Osteoblast (primary cell): ENCODE results near the gene BBS10. TPM values are rescaled to one million over a fixed set of nuclear protein-coding genes. Genes with fewer than 3 reads are reported as not detected.
A peak's percentile ranks its signal among the peaks of the same experiment; 100 is the strongest.
"Not testable (repeated sequence)": the region's sequence is repeated elsewhere in the genome, so short reads cannot be mapped to it uniquely, and the experiment has no call there.

Experiments used
- DNase-seq: peaks from one replicate; pipeline ENCODE4 v3.0.0; 2011; ENCODE audit warnings: low spot score, mixed read lengths; ENCODE audit not compliant: insufficient read length; ENCODE audit errors: missing footprints
- H2AFZ ChIP-seq: 2 replicates; pipeline ENCODE4 v1.6.0; 2011; ENCODE audit warnings: mild to moderate bottlenecking, low read length
- H3K27ac ChIP-seq: 2 replicates; pipeline ENCODE4 v1.5.1; 2011; ENCODE audit warnings: mild to moderate bottlenecking, low read depth, low read length, moderate library complexity
- H3K27me3 ChIP-seq: 2 replicates; pipeline ENCODE4 v1.6.0; 2012; ENCODE audit warnings: mild to moderate bottlenecking, control low read depth, inconsistent platforms, low read length, moderate library complexity; ENCODE audit not compliant: insufficient read depth
- H3K36me3 ChIP-seq: 2 replicates; pipeline ENCODE4 v1.5.1; 2011; ENCODE audit warnings: mild to moderate bottlenecking, low read length, control low read depth, moderate library complexity; ENCODE audit not compliant: insufficient read depth
- H3K4me1 ChIP-seq: 2 replicates; pipeline ENCODE4 v1.5.1; 2011; ENCODE audit warnings: mild to moderate bottlenecking, low read length, control low read depth, moderate library complexity; ENCODE audit not compliant: insufficient read depth
- H3K4me2 ChIP-seq: 2 replicates; pipeline ENCODE4 v1.6.0; 2011; ENCODE audit warnings: mild to moderate bottlenecking, low read length; ENCODE audit not compliant: insufficient read depth
- H3K4me3 ChIP-seq: fragments of 200-600 bp; sonication (generic); 3 replicates; pipeline ENCODE4 v1.5.1; 2012; ENCODE audit warnings: mild to moderate bottlenecking, low read length, inconsistent platforms; ENCODE audit not compliant: insufficient read depth
- H3K79me2 ChIP-seq: 2 replicates; pipeline ENCODE4 v1.6.0; 2012; ENCODE audit warnings: mild to moderate bottlenecking, low read length, control low read depth, inconsistent platforms; ENCODE audit not compliant: insufficient read depth
- H3K9me3 ChIP-seq: 2 replicates; pipeline ENCODE4 v1.5.1; 2011; ENCODE audit warnings: low read depth, low read length, control low read depth
- H4K20me1 ChIP-seq: 2 replicates; pipeline ENCODE4 v1.6.0; 2012; ENCODE audit warnings: mild to moderate bottlenecking, low read length, control low read depth; ENCODE audit not compliant: insufficient read depth
- total RNA-seq: library from RNA; depleted of rRNA; stranded (reverse); fragments of >200 nt; gene quantifications from 2 replicates; pipeline ENCODE4 v1.2.3, GENCODE V29; 2012
- TF ChIP-seq, protein P1 (sequence below): IDR thresholded peaks from 2 replicates; pipeline ENCODE4 v1.5.1; 2011; ENCODE audit warnings: mild to moderate bottlenecking, low read depth, low read length, moderate library complexity; ENCODE audit errors: extremely low read depth

BBS10 gene
- total RNA-seq, 1 donor: 9.8 TPM

- no peak overlapping the region for H2AFZ ChIP-seq
- H3K4me3 ChIP-seq: no peak overlapping the region
- H3K4me1 ChIP-seq: peaks cover 17% of the 10 kb centered on the region
- no peaks in the 10 kb centered on the region for H4K20me1 ChIP-seq
- TF ChIP-seq, protein P1, sequence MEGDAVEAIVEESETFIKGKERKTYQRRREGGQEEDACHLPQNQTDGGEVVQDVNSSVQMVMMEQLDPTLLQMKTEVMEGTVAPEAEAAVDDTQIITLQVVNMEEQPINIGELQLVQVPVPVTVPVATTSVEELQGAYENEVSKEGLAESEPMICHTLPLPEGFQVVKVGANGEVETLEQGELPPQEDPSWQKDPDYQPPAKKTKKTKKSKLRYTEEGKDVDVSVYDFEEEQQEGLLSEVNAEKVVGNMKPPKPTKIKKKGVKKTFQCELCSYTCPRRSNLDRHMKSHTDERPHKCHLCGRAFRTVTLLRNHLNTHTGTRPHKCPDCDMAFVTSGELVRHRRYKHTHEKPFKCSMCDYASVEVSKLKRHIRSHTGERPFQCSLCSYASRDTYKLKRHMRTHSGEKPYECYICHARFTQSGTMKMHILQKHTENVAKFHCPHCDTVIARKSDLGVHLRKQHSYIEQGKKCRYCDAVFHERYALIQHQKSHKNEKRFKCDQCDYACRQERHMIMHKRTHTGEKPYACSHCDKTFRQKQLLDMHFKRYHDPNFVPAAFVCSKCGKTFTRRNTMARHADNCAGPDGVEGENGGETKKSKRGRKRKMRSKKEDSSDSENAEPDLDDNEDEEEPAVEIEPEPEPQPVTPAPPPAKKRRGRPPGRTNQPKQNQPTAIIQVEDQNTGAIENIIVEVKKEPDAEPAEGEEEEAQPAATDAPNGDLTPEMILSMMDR: no peak
- no peak for DNase-seq
- no peaks in the 10 kb centered on the region for H3K79me2 ChIP-seq
- no peaks in the 10 kb centered on the region for H3K36me3 ChIP-seq
- H3K27me3 ChIP-seq: no peaks in the 10 kb centered on the region
- H3K27ac ChIP-seq: no peak overlapping the region
- H3K4me2 ChIP-seq: no peak overlapping the region
- H3K9me3 ChIP-seq: no peaks in the 10 kb centered on the region
Observed at GRCh38 chr12:76332606-76333005, 15.6 kb downstream of the BBS10 start.

- Histone ChIP-seq H3K79me2 (no peaks in the 10 kb centered on the region), H3K4me3 (no peak overlapping the region), H3K27ac (peak overlapping the region; percentile 78), H4K20me1 (no peaks in the 10 kb centered on the region), H2AFZ (no peak overlapping the region), H3K27me3 (no peaks in the 10 kb centered on the region), H3K36me3 (no peaks in the 10 kb centered on the region), H3K9me3 (no peaks in the 10 kb centered on the region), H3K4me2 (peak overlapping the region; percentile 69), H3K4me1 (peaks cover 13% of the 10 kb centered on the region)
- DNase-seq: peak; percentile 53
- TF ChIP-seq, protein P1: no peak
Observed at GRCh38 chr12:76329606-76330005, 18.6 kb downstream of the BBS10 start.

DNA sequence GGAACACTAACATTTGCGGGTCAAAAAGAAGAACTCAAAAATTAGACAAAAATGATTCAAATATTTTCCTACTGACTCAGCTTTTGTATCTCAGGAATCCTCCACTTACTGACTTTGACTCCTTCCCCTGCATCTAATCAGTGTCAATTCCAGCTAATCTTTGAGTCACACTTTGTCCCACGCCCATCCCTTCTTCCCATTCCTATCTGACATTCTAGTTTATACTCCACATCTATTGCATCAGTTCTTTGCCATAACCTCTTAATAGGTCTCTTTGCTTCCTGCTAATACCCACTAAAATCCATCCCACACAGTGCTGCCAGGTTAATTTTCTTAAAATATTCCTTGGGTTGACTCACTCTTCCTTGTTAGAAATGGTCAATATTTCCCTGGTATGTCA, 19.1 kb downstream of the BBS10 start:
- TF ChIP-seq, protein P1: no peak
- Histone ChIP-seq H3K4me3 (no peak overlapping the region), H3K27ac (peak overlapping the region; percentile 78), H3K4me2 (peak overlapping the region; percentile 69), H3K27me3 (no peaks in the 10 kb centered on the region), H3K79me2 (no peaks in the 10 kb centered on the region), H4K20me1 (no peaks in the 10 kb centered on the region), H3K9me3 (no peaks in the 10 kb centered on the region), H3K36me3 (no peaks in the 10 kb centered on the region), H2AFZ (no peak overlapping the region), H3K4me1 (peaks cover 13% of the 10 kb centered on the region)
- DNase-seq: peak; percentile 90

DNA sequence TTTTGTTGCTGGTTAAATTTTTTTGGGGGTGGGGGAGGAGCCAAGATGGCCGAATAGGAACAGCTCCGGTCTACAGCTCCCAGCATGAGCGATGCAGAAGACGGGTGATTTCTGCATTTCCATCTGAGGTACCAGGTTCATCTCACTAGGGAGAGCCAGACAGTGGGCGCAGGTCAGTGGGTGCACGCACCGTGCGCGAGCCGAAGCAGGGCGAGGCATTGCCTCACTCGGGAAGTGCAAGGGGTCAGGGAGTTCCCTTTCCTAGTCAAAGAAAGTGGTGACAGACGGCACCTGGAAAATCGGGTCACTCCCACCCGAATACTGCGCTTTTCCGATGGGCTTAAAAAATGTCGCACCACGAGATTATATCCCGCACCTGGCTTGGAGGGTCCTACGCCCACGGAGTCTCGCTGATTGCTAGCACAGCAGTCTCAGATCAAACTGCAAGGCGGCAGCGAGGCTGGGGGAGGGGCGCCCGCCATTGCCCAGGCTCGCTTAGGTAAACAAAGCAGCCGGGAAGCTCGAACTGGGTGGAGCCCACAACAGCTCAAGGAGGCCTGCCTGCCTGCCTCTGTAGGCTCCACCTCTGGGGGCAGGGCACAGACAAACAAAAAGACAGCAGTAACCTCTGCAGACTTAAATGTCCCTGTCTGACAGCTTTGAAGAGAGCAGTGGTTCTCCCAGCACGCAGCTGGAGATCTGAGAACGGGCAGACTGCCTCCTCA, 28.5 kb downstream of the BBS10 start:
- not testable (repeated sequence) for H3K27ac ChIP-seq, H3K36me3 ChIP-seq, H3K4me1 ChIP-seq, H3K4me2 ChIP-seq, H3K27me3 ChIP-seq, H3K9me3 ChIP-seq, H3K4me3 ChIP-seq, DNase-seq, H4K20me1 ChIP-seq, H3K79me2 ChIP-seq, H2AFZ ChIP-seq
